Kidney epithelial cell (primary cell): ENCODE measurements around the gene ARSI. TPM values are rescaled to one million over a fixed set of nuclear protein-coding genes. Genes with fewer than 3 reads are reported as not detected.

ENCODE experiments used
- DNase-seq: peaks from one replicate; pipeline ENCODE4 v3.0.0-alpha.2; 2010; ENCODE audit warnings: low read depth
- H3K27me3 ChIP-seq: 2 replicates; pipeline ENCODE4 v1.6.0; 2011; ENCODE audit warnings: low read length; ENCODE audit not compliant: control insufficient read depth, insufficient read depth
- H3K36me3 ChIP-seq: 2 replicates; pipeline ENCODE4 v1.5.1; 2011; ENCODE audit warnings: low read length; ENCODE audit not compliant: control insufficient read depth, insufficient read depth
- H3K4me3 ChIP-seq: 2 replicates; pipeline ENCODE4 v1.5.1; 2011; ENCODE audit warnings: low read depth, mild to moderate bottlenecking, control low read depth, low read length
- total RNA-seq: library from RNA; depleted of rRNA; stranded (reverse); fragments of >200 nt; gene quantifications from 2 replicates; pipeline ENCODE4 v1.2.3, GENCODE V29; 2015
- TF ChIP-seq, protein P1 (sequence below): IDR thresholded peaks from 2 replicates; pipeline ENCODE4 v1.5.1; 2011; ENCODE audit warnings: mild to moderate bottlenecking, moderate library complexity, low read length, control low read depth, inconsistent platforms; ENCODE audit not compliant: insufficient read depth, poor library complexity, severe bottlenecking

Gene ARSI
- total RNA-seq, 1 donor from 2014 or later: 2.4 TPM

DNA sequence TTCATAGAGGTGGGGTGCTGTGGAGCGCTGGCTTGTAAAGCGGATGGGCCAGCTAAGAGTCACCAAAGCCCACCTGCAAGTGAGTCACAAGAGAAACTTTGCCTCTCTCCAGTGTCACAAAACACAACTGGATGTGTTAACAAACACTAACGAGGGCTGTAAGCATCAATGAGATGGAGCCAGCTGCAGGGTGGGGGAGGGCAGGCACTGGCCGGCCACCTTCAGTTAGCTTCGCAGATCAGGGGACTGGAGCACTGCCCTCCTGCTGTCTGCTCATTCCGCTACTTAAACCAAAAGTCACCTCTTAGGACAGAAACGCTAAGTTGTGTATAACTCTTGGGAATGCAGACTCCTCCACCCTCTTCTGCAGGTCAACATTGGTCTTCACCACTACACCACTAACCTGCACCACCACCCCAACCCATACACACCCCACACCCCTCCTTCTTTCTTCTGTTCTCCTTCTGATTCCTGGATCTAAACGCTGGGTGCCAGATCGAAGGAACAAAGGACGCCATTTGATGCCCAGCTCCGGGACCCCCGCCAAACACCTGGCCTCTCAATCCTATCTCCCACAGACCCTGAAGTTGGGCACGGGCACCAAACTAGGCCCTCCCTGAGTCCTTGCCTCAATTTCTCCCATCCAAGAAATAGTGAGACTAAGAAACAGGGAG lies 2.1 kb downstream of the ARSI start:
- no peak overlapping the region for H3K4me3 ChIP-seq
- no peak for DNase-seq
- H3K36me3 ChIP-seq: no peaks in the 10 kb centered on the region
- TF ChIP-seq, protein P1, sequence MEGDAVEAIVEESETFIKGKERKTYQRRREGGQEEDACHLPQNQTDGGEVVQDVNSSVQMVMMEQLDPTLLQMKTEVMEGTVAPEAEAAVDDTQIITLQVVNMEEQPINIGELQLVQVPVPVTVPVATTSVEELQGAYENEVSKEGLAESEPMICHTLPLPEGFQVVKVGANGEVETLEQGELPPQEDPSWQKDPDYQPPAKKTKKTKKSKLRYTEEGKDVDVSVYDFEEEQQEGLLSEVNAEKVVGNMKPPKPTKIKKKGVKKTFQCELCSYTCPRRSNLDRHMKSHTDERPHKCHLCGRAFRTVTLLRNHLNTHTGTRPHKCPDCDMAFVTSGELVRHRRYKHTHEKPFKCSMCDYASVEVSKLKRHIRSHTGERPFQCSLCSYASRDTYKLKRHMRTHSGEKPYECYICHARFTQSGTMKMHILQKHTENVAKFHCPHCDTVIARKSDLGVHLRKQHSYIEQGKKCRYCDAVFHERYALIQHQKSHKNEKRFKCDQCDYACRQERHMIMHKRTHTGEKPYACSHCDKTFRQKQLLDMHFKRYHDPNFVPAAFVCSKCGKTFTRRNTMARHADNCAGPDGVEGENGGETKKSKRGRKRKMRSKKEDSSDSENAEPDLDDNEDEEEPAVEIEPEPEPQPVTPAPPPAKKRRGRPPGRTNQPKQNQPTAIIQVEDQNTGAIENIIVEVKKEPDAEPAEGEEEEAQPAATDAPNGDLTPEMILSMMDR: no peak
- no peaks in the 10 kb centered on the region for H3K27me3 ChIP-seq

DNA sequence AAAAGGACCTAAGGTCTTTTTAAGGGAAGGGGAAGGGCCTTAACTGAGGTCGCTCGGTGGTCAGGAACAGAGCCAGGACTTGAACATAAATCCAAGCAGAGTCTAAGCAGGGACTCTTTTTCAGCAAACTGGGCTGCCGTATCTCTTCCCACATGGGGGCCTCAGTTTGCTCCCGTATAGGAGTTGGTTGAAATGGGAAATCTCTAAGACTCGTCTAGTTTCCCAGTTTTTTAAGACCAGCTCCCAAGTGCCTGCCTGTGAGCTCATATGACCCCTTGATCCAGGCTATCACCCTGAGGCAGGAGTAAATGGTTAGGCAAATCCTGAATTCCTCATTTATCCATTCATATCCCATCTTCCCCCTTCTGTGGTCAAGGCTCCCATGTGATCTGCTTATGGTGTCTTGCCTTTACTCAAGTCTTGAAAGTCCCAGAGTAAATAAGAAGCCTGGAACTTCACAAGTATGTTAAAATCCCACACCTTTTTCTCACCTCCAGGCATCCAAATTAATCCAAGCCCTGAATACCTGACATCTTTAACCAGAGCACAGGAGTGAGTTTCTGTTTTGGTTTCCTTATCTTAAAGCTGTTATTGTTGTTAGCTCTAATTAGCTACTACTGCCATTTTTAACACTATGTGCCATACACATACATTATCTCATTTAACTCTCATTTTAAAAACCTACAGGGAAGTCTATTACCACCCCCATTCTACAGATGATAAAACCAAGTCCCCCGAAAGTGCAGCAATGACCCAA lies 3.0 kb downstream of the ARSI start:
- TF ChIP-seq, protein P1: no peak
- no peak for DNase-seq
- no peak overlapping the region for H3K4me3 ChIP-seq
- H3K27me3 ChIP-seq: no peaks in the 10 kb centered on the region
- H3K36me3 ChIP-seq: no peaks in the 10 kb centered on the region

DNA sequence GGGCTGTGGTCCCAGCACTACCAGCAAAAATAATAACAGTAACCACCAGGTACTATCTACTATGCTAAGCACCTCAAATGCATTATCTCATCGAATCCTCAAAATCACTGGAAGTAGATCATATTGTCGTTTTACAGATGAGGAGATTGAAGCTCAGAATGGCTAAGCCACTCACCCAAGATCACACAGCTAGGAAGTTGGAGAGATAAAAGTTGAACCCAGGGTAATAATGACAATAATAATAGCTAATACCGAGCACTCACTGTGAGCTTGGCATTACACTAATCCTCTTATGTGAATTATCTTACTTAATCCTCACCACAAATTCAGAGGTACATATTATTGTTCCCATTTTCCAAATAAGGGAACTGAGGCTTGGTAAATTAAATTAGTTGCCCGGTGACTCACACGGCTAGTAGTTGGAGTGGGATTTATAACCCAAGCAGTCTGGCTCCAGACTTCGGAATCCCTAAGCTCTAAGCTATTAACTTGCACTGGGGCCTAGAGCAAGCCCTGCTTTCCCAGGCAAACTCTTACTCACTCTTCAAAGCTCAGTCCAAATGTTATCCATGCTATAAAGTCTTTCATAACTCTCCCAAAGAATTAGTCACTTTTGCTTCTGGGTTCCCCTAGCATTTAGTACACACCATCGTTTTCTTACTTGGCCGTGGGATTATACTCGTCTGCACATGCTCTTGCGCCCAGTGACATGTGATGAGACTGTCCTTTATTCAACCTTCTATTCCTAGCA lies 3.8 kb downstream of the ARSI start:
- Histone ChIP-seq H3K27me3 (no peaks in the 10 kb centered on the region), H3K36me3 (no peaks in the 10 kb centered on the region), H3K4me3 (no peak overlapping the region)
- DNase-seq: peak; percentile 55
- TF ChIP-seq, protein P1: no peak

DNA sequence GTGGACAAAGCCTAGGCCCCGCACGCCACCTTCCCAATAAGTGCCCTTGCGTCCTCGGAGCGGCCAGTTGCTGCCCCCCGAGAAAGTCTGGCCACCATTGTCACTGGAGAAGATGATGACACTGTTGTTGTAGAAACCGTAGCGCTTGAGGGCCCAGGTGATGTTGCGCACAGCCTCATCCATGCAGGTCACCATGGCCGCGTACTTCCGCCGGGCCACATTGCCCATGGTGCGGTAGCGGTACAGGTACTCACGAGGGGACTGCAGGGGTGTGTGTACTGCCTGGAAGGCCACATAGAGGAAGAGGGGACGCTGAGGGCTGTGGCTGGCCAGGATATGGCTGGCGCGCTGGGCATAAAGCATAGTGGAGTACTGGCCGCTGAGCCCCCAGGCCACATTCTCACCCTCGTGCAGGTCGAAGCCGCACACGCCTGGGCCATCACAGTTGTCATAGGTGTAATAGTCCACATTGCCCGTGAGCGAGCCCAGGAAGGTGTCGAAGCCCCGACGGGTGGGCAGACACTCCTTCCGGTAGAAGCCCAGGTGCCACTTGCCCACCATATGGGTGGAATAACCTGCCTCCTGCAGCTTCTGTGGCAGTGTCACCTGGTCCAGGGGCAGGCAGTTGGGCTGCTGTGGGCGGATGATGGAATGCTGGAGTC lies 4.6 kb downstream of the ARSI start:
- TF ChIP-seq, protein P1: no peak
- H3K27me3 ChIP-seq: no peaks in the 10 kb centered on the region
- DNase-seq: no peak
- no peaks in the 10 kb centered on the region for H3K36me3 ChIP-seq
- H3K4me3 ChIP-seq: no peak overlapping the region

DNA sequence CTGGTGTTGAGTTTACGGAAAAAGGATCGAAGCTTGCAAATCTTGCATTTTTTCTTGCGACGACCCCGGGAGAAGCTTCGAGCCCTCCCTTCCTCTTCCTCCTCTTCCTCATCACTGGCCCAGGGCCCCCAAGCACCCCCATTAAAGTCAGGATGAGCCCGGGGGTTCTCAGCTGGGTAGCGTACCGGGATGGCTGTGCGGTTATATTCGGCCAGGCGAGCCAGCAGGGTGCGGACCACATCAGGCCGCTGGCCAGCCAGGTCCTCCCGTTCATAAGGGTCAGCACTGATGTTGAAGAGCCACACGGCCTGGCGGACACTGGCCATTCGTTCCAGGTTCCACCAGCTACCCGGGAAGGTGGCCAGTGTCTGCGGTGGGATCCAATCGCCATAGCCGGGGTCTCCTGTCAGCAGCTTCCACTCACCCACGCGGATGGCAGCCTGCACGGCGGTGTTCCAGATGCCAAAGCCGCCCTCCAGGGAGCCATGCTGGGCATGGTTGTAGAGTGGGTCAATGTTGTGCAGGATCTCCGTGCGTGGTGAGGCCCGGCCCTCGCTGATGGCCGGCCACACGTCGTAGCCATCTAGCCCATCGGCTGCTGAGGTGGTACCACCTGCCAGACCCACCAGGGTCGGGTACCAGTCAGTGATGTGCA lies 5.3 kb downstream of the ARSI start:
- no peak for DNase-seq

More for the DNA sequence above, 5.3 kb downstream of the ARSI start:
- no peak overlapping the region for H3K4me3 ChIP-seq
- TF ChIP-seq, protein P1: no peak
- no peaks in the 10 kb centered on the region for H3K36me3 ChIP-seq
- no peaks in the 10 kb centered on the region for H3K27me3 ChIP-seq
